Activated CD4-positive, alpha-beta T cell treated with anti-CD3 and anti-CD28 coated beads, Interleukin-2, amount 50 U/mL, for 4 hours (primary cell): ENCODE data around the gene P4HB.
"Not testable (repeated sequence)": the region's sequence is repeated elsewhere in the genome, so short reads cannot be mapped to it uniquely, and the experiment has no call there.

Experiments
- DNase-seq, 2 experiments: peaks; one replicate each; pipeline ENCODE4 v3.0.0-alpha.2; 2020

The P4HB gene

DNA sequence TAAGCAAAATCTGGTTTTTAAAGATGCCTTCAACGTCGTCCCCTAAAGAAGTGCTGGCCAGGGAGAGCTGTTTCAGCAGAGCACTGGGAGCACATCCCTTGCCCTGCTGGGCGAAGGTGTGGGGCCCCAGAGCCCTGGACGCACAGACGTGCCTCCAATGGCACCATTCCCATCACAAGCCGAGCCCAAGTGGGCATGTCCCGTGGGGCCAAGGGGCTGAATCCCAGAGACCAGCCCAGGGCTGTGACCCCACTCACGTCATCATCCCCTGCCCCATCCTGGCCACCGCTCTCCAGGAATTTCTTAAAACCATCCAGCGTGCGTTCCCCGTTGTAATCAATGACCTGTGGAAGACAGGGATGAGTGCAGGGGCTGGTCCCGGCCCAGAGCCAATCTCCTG lies 15.4 kb downstream of the P4HB start:
- DNase-seq: no peak

DNA sequence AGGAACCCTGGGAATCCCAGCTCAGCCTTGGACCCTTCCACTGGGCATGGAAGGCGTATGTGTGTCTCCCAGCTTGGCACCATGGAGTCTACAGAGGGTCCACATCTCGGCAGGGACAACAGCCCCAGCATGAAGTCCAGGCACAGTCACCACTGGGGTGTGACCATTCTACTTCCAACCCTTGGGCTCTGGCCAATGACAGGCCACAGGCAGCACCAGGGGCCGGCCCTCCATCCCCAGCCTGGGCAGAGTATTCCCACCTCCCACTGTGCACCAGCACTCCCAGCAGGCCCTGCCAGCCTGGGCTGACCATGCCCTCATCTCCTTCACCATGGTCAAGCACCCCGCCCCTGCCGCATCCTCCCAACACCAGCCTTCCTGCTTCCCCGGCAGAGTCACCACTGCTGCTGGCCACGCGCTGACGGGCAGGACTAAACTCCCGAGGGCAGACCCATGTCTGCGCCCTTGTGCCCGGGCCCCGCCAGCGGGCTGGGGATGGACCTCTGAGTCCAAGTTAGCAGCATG lies 15.9 kb downstream of the P4HB start:
- no peak for DNase-seq

DNA sequence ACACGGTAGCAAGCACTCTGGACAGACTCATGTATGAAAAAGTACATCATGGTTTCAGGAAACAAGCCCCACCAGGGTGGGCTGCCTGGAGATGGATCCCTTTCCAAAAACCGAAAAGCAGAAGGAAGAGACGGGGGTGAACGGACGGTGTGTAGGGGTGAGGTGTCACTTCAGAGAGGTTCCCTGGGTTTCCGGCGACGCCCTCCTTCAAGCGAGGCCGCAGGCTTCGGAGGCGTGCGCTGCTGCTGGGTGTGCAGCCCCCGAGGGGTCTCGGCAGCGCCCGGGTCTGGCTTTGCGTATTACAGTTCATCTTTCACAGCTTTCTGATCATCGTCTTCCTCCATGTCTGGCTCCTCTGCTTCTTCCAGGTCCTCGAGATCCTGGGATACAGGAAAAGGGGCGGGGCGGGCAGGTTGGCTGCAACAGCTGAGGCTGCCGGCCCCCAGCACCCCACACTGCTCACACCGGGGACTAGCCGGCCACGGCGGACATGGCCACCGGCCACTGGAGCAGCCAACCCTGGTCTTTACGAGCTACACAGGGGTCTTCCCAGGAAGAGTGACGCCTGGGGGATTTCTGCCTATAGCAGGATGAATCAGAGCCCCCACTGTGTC lies 16.5 kb downstream of the P4HB start:
- DNase-seq: no peak

DNA sequence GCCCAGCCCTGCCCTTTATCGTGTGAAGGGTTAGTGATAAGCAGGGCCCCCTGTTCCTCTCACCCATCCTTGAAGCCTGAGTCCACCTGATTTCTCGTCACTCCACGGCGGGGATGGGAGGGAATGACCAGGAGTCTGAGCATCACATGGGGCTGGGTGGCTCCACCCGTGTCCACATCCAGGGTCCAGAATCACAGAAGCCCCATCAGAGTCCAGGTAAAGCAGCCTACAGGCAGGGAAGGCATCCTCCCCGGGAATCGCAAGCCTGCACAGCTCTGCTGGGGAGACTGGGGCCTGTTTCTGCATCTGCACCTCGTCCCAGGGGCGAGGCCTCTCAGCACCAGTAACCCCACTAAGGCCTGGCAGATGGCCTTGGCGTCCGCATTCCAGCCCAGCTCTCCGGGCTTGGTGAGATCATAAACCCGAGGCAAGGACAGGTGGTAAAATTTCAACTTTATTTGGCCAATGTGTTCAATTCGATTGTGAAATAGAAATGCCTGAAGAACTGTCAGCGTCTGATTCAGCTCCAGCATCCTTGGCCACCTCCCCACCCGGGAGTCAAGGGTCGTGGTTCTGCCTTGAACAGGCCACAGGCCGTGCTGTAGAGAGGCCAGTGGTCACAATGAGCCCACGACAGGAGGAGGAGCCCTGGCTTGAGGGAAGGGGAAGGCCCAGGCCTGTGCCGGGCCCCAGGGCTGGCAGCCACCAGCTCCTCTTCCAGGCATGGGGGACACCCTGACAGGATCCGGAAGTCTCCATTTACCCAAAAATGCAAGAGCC lies 17.4 kb downstream of the P4HB start:
- no peak for DNase-seq

DNA sequence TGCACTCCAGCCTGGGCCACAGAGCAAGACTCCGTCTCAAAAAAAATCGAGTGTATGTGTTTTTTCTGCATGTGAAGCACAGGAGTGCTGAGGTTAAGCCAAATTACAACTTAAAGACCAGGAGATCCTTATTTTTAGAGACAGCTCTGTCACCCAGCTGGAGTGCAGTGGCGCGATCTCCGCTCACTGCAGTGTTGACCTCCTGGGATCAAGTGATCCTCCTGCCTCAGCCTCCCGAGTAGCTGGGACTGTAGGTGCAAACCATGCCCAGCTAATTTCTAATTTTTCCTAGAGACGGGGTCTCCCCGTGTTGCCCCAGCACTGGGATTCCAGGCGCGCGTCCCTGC lies 18.0 kb downstream of the P4HB start:
- DNase-seq: no peak

DNA sequence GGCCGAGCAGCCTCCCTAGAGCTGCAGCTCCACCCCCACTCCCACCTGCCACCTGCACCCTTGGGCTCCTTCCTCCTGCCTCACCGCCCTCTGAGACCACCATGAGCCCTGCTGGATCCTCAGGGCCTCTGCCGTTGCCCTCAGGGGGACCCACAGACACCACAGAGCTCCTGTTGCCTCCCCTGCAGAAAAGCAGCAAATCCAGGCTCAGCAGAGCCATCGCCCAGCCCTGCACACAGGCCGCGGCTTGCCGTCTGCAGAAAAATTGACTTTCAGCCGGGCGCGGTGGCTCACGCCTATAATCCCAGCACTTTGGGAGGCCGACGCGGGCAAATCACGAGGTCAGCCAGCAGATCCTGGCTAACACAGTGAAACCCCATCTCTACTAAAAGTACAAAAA lies 18.5 kb downstream of the P4HB start:
- no peak for DNase-seq

DNA sequence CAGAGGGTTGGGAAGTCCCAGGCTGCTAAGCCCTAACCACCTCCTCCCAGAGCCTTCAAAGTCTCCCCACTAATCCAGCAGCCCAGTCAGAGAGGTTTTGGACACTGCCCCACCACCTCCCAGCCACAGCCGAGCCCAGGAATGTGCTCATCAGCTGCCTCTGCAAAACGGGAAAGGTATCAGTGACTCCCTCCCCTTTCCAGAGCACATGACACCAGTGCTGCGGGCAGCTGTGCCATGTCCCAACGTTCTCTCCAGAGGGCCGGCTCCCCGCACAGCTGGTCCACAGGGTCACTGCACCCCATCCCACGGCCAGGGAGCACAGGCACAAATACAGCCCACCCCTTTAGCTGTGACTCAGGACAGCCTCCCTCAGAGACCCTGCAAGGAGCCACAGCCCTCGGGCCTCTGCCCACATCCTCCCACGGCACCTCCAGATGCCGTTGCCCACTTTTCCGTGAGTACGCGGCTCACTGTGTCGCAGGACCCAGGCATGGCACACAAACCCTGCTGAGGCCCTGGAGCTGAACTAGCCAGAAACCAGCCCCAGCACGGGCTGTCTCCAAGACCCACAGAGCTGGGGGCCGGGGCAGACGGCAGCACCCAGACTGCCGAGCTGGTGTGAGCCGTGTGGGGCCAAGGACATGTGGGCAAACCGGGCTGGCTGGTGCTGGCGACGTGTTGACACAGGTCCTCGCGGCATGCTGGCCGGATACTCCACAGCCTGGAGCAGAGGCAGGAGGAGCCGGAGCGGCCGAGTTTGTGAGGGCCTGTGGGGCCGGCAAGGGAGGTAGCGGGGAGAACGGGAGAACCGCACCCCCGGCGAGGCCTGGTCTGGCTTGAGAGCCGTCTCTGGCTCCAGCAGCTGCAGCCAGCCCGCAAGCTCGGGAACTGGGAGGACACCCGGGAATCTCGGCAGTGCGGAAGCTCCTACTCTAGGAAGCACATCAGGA lies 19.2 kb downstream of the P4HB start:
- DNase-seq: no peak

DNA sequence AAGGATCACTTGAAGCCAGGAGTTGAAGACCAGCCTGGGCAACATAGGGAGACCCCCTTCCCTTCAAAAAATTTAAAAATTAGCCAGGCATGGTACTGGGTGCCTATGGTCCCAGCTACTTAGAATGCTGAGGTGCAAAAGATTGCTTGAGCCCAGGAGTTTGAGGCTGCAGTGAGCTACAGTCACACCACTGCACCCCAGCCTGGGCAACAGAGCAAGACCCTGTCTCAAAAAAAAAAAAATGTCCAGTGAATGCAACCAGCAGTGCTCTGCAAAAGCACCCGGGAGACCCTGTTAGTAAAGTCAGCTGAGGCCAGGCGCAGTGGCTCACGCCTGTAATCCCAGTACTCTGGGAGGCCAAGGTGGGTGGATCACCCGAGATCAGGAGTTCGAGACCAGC lies 20.3 kb downstream of the P4HB start:
- not testable (repeated sequence) for DNase-seq

DNA sequence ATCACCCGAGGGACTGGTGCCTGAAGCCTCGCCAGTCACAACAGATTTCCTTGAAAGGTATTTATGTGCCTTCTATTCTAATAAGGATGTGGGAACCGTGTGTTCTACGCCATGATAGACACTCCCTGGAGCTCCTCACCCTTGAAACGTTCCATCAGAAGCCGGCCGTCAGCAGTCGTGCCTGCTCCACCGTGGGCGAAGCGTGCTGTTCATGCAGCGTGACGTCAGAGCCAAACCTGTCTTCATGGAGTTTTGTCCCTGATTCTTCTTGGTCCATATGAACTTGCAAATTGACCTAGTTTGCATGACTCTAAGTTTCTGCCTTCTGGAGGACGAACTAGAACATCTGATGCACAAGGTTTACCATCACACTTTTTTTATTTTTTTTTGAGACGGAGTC lies 21.0 kb downstream of the P4HB start:
- no peak for DNase-seq

DNA sequence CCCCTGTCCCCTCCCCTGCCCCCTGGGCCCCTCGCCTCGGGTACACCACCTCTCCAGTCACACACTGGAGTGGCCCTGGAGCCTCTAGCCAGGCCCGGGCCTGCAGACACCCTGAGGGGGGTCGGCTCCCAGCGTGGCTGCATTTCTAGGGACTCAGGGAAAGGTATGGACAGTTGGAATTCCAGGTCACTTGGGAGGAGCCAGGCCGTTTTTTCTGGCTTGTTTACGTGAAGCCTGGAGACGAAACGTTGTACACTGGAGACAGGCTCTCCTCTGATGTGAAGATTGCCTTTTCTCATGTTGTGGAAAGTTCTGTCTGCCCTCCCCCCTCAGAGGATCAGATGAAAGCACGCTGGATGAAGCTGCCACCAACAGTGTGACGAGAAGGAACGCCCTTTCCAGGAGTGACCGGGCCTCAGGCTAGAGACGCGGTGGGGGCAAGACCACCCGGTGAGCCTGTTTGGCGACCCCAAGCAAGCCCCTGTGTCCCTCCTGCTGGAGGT lies 21.5 kb downstream of the P4HB start:
- DNase-seq: no peak

DNA sequence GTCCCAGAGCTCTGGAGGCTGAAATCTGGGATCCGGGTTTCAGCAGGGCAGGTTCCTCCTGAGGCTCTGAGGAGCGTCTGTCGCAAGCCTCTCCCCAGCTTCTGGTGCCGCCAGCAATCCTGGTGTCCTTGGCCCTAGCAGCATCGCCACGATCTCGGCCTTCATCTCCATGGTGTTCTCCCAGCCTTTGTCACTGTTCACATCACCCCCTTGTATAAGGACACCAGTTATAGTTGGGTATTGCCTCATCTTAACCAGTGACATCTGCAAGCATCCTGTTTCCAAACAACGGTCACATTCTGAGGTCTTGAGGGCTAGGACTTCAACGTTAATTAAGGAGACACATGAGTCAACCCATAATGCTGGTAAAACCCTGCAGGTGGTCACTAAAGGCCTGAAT lies 22.7 kb downstream of the P4HB start:
- DNase-seq: no peak

DNA sequence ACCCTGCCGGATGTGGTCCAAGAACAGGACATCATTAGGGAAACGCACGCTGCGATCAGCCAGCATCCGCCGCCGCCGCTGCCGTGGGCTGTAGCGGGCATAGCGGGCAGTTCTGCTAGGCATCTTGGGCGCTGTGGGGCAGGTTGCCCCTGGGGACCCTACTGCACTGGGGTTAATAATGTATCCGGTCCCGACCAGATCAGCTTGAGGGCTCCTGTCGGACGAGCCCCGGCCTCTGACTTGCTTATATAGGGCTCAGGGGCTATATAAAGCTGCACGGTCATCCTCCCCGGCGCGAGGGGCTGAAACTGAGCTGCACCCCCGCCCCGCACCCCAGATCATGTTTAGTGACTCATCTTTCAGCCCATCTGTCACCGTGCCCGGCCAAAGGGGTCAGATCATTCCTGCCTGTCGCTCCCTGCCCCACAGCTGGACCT lies 25.5 kb downstream of the P4HB start, which contains the start of gene PPP1R27:
Gene PPP1R27 (minus strand): TSS at position 220 of the 437 bp plus-strand sequence. CDS start 97 bp downstream, at position 123.
- DNase-seq: no peak

DNA sequence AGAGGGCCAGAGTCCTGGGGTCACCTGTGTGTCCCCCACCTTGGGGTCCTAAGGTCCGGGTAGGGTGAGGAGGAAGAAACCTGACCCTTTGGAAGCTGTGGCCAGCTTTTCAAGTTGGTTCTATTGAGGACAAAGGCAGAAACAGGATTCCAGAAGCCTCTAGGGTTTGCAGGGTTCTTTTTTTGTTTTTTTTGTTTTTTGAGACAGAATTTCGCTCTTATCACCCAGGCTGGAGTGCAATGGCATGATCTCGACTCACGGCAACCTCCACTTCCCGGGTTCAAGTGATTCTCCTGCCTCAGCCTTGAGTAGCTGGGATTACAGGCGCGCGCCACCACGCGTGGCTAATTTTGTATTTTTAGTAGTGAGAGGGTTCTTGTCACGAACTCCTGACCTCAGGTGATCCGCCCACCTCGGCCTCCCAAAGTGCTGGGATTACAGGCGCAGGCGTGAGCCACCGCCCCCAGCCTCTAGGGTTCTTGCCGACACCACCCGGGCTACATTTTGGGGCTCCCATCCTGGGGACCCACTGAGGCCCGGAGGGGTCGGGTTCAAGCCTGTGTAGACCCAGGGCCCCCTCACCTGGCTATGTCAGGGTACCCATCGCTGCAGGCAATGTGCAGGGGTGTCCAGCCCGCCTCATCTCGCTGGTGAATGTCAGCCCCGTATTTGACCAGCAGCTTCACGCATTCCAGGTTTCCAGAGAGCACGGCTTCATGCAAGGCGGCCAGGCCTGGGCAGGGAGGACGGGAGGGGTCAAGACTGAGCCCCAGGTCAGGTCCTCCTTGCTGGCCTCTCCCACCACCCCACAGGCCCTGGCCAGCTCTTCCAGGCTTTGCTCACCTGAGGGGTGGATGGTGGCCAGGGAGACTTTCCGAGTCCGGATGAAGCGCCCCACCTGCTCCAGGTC lies 26.2 kb downstream of the P4HB start:
- no peak for DNase-seq

DNA sequence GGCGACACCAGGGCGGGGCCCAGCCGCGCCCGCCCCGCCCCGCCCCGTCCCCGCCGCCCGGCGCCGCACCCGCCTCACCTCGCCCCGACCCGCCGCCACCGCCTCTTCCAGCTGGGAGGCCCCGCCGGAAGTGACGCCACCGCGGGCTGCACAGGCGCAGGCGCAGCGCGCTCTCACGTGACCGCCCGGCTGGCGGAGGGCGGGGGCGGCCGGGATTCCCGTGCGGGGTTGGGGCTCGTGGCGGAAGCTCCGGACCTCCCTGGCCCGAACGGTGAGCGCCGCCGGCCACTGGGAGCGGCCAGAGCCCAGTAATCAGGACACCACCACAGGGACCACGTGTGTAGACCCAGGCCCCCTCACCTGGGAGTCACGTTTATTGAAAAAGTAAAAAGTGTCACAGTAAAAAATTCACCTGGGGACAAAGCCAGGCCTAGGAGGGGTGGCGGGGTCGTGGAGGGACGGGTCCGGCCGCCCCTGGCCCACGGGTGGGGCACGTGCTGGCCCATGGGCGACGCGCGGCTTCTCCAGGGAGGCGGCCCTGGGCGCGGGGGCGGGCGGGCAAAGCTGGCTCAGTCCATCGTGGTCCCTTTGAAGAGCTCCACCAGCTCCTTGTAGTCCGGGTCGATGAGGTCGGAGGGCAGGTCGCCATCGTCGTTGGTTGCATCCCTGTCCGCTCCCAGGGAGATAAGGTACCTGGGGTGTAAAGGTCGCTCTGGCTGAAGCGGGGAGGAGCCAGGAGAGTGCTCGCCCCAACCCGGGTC lies 27.0 kb downstream of the P4HB start, which contains the start of gene MCRIP1:
Gene MCRIP1 (minus strand): TSS at position 132 of the 761 bp plus-strand sequence. CDS start 8,785 bp downstream, outside the sequence.
- peak; percentile 90 to 92 for DNase-seq

DNA sequence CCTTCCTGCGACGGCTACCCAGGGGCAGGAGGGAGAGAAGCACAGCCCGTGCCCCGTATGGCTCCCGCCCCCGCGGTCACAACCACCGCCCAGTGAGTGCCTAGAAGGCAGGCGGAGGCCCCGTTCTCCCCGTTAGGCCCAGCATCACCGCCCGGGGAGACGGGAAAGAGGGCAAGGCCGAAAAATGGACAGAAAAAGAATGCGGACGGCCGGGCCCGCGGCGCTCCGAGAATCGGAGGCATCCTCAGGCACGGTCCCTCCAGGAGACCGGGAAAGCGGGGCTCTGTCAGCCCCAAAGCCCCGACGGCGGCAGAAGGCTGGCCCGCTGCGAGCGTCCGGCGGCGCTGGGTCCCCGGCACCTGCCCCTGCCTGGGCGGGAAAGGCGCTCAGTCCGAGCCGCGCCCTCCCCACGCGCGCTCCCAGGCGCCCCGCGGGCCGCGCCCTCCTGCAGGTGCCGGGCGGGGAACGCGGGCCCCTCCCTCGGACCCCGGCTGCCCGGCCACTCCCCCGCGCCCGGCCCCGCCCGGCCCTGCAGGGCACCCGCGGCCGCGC lies 27.7 kb downstream of the P4HB start:
- DNase-seq: peak; percentile 33 to 40

DNA sequence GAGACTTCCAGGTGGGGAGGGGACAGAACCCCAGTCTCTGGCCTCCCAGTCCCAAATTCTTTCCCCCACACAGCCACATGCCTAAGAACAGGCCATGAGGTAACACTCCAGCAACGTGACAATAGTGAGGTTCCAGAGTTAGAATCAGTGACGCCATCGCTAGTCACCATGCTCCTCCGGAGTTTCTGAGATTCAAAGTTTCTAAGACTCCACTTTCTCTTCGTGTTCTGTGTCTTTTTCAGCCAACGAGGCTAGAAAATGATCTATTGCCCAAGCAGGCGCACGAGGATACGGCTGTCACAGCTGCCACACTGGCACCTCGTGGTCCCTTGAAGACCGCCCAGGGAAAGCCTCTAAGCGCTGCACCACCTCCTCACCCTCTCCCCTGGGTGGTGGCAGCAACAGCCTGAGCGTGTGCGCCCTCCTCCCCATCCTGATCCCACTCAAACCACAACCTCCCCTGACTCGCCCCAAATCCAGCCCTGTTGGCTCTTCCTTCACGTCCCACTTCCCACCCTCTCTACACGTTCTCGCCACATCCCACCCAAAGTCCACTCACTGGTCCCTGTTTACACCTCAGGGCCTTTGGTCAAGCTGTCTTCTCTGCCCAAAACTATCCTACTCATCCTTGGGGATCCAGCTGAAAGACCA lies 28.3 kb downstream of the P4HB start:
- DNase-seq: peak; percentile 35 to 42

DNA sequence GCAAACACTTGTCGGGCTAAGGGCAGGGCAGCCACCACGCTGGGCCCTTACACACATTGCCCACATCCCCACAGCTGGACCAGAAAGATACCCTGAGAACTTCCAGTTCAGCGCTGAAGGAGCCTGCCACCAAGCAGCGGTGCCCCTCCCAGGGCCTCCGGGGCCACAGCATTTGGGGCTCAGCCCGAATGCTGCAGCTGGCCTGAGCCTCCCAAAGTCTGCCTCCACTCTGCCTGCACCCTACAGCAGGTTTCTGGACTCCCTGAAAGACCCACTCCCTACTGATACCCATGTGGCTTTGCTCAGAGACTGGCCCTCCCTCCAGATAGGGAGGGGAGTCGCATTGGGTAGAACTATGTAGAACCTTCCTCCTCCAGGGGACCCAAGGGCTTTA lies 28.8 kb downstream of the P4HB start:
- DNase-seq: no peak

DNA sequence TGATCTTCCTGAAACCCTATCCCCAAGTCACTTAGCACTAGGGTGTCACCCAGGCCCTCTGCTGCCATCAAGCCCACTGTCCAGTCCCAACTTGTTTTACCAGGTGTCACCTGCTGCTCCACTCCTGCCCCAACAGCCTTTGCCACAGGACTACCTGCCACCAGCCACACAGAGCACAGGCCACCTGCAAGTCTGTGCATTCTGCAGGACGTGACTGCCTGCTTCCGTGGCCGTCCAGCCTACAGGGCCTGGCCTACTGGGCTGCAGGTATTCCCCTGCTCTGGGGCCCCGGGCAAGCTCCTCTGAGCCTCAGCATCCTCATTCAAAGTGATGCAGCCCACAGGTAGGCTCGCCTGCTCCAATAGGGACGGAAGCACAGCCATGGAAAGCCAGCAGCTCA lies 30.5 kb downstream of the P4HB start:
- no peak for DNase-seq

DNA sequence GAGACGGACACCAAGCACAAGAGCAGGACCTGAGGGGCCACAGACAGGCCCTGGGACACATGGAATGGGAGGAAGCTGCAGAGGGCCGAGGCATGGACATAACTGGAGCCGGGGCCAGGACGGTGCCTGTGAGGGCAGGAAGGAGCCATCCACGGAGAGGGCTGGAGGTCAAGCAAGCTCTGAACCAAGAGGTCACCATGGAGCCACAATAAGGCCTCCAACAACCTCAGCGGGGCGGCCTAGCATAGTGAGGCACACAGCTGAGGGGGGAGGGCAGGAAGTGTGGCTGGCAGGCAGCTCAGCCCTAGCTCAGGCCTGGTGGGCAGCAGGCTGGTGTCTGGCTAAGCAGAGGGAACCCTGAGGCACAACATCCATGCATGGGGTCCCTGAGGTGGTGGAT lies 31.7 kb downstream of the P4HB start:
- DNase-seq: no peak

DNA sequence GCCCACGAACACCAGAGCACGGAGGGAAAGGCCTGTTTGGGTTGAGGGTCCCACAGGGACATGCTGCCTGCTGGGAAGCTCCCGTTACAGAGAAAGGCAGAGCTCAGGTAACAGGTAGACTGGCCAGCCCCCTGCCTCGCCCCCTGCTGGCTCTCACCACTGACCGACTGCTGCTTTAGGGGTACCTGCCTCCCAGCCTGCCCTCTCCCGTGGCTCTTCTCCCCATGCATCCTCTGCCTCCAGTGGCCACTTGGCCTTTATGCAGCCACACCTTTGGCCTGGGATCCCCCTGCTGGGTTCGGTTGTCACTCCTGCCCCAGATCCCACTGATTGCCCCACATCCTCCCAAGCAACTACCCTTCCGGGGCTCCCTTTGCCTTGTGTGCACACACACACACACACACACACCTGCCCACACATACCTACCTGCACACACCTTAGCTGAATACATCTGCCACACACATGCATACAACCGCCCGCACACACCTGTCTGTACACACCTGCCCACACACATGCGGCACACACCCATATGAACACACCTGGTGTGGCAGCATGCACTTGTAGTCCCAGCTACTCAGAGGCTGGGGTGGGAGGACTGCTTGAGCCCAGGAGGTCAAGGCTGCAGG lies 34.4 kb downstream of the P4HB start:
- no peak for DNase-seq
